Retinal pigment epithelial cell (primary cell): ENCODE results near the gene POLR2E.

Source experiments
- DNase-seq: peaks from one replicate; pipeline ENCODE4 v3.0.0-alpha.2; 2010; ENCODE audit warnings: low read depth
- H3K4me3 ChIP-seq: 2 replicates; pipeline ENCODE4 v1.5.1; 2011; ENCODE audit warnings: mild to moderate bottlenecking, low read length, control low read depth, moderate library complexity
- CTCF ChIP-seq: conservative IDR thresholded peaks from 2 replicates; pipeline ENCODE4 v1.5.1; 2011; ENCODE audit warnings: low read depth, low read length, control low read depth, inconsistent platforms

Gene POLR2E

GRCh38 chr19:1073956-1074517, 21.1 kb downstream of the POLR2E start:
- H3K4me3 ChIP-seq, result no peak overlapping the region
- no peak for DNase-seq
- no peak for TF ChIP-seq CTCF

GRCh38 chr19:1073063-1073955, 21.9 kb downstream of the POLR2E start:
- no peak for DNase-seq
- no peak for TF ChIP-seq CTCF
- no peak overlapping the region for H3K4me3 ChIP-seq

- no peak overlapping the region for H3K4me3 ChIP-seq
- no peak for TF ChIP-seq CTCF
- DNase-seq, result no peak
These were observed 22.7 kb downstream of the POLR2E start for GRCh38 chr19:1072371-1073015.

GRCh38 chr19:1070931-1071791, 24.0 kb downstream of the POLR2E start:
- no peak for DNase-seq
- no peak for TF ChIP-seq CTCF
- no peak overlapping the region for H3K4me3 ChIP-seq

- peak; percentile 28 for TF ChIP-seq CTCF
- DNase-seq, result no peak
- H3K4me3 ChIP-seq, result no peak overlapping the region
These were observed 24.6 kb downstream of the POLR2E start for GRCh38 chr19:1070576-1070930.

- no peak overlapping the region for H3K4me3 ChIP-seq
- TF ChIP-seq CTCF, result no peak
- no peak for DNase-seq
These were observed 26.0 kb downstream of the POLR2E start for GRCh38 chr19:1069009-1069779.
